NCI-H1092 (cell line): ENCODE results near the gene ANKLE1.
"Not testable (repeated sequence)": the region's sequence is repeated elsewhere in the genome, so short reads cannot be mapped to it uniquely, and the experiment has no call there.

Experiments used
- DNase-seq: peaks from one replicate; lab custom pipeline; 2025; lab: John Stamatoyannopoulos, UW

ANKLE1 gene

GRCh38 chr19:17282488-17283125 is 906 bp downstream of the ANKLE1 start:
- DNase-seq: peak; percentile 75

DNA sequence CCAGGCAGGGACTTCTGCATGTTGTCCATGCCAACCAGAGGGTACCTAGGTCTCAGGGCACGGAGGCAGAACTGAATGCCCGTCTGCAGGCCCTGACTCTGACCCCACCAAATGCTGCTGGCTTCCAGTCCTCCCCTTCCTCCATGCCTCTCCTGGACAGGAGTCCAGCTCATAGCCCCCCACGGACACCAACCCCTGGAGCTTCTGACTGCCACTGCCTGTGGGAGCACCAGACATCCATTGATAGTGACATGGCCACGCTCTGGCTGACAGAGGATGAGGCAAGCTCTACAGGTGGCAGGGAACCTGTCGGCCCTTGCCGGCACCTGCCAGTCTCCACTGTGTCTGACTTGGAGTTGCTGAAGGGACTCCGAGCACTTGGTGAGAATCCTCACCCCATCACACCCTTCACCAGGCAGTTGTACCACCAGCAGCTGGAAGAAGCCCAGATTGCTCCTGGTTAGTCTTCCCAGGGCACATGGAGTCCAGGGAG is 1.8 kb downstream of the ANKLE1 start:
- DNase-seq: no peak

GRCh38 chr19:17285415-17286135 is 3.9 kb downstream of the ANKLE1 start:
- DNase-seq: no peak

- DNase-seq: no peak
These were observed 4.6 kb downstream of the ANKLE1 start for GRCh38 chr19:17286263-17286662.

- no peak for DNase-seq
These were observed 5.1 kb downstream of the ANKLE1 start for GRCh38 chr19:17286752-17287151.

DNA sequence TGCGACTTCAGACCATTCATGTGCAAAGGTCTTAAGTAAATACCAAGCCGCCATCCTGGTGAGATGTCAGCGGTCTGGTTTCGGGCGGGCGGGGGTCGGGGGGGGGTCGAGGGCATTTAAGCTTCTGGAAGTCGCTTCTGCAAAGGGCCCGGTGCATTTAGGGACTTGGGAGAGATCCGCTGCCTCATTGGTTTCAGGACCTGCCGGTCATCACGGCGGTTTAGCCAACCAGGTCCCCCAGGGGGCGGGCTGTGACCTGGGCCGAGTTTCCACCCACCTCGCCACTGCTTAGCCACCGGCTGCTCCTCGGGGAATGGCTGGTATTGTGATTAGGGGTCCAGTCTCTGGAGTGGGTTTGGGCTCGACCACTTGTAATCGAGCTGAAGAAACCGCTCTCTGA is 7.8 kb downstream of the ANKLE1 start:
- DNase-seq: no peak

GRCh38 chr19:17292301-17293074 is 10.8 kb downstream of the ANKLE1 start:
- DNase-seq: no peak

GRCh38 chr19:17293605-17294004 is 11.9 kb downstream of the ANKLE1 start:
- DNase-seq: no peak

DNA sequence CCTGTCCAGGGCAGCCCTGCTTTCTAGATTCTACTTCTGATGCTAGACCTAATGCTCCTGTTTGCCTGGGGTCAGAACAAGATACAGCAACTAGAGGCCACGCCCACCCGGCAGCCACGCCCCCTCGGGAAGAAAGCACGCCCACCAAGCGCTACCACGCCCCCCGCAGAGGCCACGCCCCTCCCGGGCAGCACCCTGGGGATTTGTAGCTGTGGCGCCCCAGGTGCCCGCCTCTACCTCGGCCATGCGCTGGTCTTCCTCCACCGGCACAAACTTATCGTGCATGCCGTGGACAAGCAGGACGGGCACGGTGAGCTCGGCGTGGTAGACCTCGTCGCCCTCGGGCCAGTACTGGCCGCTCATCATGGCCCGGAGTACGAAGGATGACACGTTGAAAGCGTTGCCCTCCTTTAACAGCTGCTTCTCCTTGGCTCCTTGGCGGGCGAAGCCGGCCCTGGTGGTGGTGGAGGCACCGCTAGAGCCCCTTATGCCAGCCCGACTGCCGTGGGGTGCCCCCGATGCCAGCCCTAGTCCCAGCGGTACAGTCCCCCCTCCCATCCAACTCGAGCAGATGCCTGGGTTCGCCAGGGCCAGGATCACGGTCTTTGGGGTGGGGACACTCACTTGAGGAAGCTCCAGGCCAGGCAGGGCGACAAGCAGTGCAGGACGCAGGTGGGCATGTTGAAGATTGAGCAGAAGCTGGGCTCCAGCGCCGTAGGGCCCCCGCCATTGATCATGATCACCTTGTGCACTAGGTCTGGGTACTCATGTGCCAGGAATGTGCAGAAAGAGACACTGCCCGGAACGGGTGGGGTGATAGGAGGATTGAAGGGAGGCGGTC is 12.6 kb downstream of the ANKLE1 start:
- DNase-seq: no peak

GRCh38 chr19:17295551-17295950 is 13.8 kb downstream of the ANKLE1 start:
- not testable (repeated sequence) for DNase-seq

DNA sequence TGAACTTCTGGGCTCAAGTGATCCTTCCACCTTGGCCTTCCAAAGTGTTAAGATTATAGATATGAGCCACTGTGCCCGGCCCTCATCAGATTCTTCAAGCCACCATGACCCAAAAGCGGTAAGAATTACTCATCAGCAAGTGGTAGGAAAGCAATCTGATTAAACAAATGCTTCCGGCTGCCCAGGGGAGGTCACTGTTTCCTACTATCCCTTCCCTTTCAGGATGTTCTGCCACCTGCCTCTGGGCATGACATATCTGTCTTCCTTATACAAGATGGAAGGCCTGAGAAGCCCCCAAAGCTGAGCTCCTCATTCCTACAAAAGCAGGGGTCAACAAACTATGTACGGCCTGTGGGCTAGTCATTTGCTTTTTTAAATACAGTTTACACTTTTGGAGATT is 14.6 kb downstream of the ANKLE1 start:
- no peak for DNase-seq

DNA sequence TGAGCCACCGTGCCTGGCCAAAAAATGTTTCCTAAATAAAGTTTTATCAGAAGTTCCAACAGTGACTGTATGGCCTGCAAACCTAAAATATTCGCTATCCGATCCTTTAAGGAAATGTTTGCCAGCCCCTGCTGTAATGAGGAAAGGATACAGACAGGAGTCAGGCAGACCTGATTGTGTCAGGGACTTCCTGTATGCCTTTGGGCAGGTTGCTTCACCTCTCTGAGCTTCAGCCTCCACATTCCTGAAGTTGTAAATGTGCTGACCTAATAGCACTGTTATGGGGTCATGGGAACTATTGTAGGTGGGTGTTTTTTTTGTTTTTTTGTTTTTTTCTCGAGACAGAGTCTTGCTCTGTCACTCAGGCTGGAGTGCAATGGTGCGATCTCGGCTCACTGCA is 15.3 kb downstream of the ANKLE1 start:
- no peak for DNase-seq

DNA sequence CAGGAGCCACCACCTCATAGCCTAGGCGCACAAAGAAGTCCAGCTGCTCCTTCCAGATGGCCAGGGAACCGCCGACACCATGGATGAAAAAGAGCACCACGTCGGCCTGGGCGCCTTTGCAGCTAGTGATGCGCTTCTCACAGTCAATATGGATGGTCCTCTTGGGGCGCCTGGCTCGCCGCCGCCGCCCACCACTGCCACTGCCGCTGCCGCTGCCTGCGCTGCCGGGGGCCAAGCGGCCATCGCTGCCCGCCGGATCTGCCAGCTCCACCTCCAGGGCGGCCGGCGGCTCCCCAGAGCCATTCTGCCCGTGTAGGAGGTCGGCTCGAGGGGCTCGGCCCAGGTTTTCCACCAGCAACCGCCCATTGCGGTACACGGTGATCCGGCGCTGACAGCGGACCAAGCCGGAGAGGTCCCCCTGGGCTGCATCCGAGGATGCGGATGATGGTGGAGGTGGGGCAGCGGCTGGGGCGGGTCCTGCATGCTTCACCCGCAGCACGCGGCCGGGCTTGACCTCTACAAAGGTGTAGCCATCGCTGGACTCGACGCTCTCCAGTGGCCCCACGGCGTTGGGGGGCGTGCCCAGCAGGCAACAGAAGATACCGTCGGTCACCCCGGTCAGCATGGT is 19.4 kb downstream of the ANKLE1 start:
- no peak for DNase-seq

- no peak for DNase-seq
These were observed 20.9 kb downstream of the ANKLE1 start for GRCh38 chr19:17302391-17303166.

GRCh38 chr19:17303167-17303939 is 21.7 kb downstream of the ANKLE1 start, which contains the start of gene ABHD8:
ABHD8 (minus strand) TSS chr19:17303425; CDS start chr19:17301616, 1,809 bp downstream.
- DNase-seq: peak; percentile 95

DNA sequence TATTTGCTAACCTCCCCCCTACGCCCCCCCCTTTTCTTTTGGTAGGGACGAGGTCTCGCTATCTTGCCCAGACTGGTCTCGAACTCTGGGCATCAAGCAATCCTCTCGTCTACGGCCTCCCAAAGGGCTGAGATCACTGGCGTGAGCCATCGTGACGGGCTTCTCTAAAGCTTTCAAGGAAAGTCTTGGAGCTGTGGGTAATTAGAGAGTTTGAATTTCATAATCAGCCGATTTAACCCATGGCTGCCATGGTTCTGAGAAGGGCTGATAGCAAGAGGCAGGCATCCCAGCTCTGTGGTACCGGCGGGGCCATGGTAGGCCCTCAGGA is 22.2 kb downstream of the ANKLE1 start:
- no peak for DNase-seq

- DNase-seq: no peak
These were observed 22.9 kb downstream of the ANKLE1 start for GRCh38 chr19:17304386-17305215.

GRCh38 chr19:17305216-17305516 is 23.5 kb downstream of the ANKLE1 start:
- no peak for DNase-seq
